HG03095 (cell line): ENCODE results near the gene SLC44A5.
"Not testable (repeated sequence)": the region's sequence is repeated elsewhere in the genome, so short reads cannot be mapped to it uniquely, and the experiment has no call there.

ENCODE experiments used
- ATAC-seq: cut with Tn5 transposase; IDR thresholded peaks from one replicate; pipeline ENCODE4 v1.9.1; 2021; ENCODE audit warnings: moderate library complexity; ENCODE audit not compliant: unreplicated experiment

SLC44A5 gene

GRCh38 chr1:75375476-75376447, 235.2 kb downstream of the SLC44A5 start:
- not testable (repeated sequence) for ATAC-seq

DNA sequence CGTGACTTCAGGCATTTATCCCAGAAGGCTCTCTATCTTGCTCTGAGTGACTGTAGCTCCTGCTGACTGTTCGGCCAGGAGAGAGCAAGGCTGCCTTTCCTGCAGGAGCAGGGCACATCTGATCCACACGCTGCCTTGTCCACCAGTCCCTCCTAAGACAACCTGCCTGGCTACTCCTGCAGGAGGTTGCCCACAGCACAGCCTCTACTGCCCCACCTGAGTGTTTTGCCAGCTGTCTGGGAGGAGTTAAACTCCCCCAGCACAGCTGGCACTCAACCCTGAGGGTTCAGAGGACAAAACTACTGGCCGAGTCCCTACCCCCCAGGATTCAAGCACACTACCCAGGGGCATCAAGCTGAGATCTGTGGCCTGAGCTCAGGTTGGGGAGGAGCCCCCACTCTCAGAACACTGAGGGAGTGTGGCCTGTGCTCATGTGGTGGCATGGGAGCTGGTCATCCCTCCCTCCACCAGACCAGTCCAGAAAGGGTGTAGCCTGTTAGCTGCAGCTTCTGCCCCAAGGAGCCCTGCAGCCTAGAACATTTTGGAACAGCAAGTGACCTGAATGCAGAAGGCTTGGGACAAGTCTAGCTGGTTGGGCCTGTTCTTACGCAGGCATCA, 237.3 kb downstream of the SLC44A5 start:
- no peak for ATAC-seq

DNA sequence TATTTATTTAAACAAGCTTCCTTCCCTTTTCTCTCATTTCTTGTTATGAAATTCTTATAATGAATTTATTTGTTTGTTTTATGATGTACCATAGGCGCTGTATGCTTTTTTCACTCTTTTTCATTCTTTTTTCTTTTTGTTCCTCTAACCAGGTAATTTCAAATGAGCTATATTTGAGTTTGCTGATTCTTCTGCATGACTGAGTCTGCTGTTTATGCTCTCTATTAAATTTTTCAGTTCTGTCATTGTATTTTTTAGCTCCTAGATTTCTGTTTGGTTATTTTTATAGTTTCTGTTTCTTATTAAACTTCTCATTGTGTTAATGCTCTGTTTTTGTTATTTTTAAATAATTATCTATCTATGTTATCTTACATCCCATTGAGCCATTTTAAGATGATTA, 244.3 kb downstream of the SLC44A5 start:
- no peak for ATAC-seq

GRCh38 chr1:75361260-75361659, 249.7 kb downstream of the SLC44A5 start:
- no peak for ATAC-seq

DNA sequence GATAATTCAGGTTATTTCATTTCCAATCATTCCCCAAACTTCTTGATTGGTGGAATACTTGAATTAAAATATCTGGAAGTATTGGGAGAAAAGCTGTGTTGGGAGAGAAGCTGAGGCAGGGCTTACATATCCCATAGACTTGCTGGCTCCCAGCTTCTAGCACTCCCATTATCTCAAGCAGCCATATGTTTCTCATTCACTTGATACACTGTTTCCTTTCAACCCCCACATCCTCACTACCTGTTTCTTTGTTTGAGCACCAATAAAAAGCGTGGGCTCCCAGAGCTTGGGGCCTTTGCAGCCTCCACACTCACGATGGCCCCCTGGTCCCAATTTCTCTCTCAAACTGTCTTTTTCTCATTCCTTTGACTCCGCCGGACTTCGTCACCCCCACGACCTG, 256.6 kb downstream of the SLC44A5 start:
- ATAC-seq, result not testable (repeated sequence)

DNA sequence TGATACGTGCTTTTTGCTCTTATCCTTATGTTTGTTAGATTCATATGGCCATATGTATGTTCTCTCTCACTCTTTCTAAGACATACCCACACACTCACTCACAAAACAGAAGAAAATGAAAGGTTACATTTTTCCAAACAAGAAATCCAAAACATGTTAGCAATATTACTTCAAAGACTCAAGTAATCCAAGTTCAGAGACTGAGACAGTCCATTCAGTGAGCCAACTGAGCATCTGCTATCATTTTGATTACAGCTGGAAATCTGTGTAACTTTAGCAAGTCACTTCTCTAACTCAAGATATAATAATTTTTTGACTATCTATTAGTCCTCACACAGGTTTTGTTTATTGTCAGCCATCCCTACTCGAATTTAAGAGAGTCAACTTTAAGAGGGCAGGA, 257.9 kb downstream of the SLC44A5 start:
- no peak for ATAC-seq

DNA sequence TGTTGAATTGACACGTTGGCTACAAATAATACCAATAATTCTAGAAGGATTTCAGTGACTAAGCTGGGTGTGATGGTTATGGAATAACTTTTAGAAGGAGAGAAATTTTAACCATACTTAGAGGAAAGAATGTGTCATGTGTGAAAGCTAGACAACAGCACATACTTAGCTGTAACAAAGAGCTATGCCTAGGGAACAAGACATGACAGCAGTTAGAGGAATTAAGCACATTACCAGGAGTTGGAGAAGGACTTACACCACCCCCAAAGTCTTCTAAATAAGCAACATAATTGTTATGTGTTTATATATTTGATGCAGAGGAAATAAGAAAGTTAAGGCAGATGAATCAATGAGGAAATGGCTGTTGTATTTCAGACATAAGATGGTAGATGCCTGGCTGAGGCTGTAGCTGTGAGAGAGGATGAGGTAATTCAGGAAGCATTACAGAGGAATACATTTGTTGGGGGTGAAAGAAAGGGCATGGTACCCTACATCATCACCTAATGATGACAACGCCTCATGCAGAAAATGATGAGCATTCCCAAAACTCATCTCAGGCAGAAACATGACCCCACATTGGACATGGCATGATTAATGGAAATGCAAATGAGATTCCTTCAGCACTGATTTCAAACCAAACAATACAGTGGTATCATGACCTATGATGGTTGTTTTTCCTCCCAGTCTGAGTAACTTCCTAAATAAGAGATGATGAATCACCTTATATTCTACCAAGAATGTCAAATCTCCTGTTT, 265.2 kb downstream of the SLC44A5 start:
- ATAC-seq, result no peak

DNA sequence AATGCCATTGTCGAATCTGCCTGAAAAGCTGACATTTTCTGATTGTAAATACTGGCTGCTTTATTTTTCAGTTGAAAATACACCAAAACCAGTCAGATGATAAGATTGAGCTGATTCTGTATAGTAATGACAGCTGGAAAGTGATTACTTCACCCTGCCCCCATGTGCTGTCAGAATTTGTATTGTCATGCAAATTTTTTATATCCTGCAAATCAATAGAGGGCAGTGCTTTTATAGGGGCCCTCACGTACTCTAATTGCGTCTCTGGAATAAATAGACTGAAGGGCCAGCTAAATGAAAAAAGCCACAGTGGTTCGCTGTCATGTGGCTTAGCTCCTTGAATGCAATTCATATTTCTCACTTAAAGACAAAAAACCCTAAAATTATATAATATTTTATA, 268.1 kb downstream of the SLC44A5 start:
- no peak for ATAC-seq

- peak; percentile 47 for ATAC-seq
These were observed 269.4 kb downstream of the SLC44A5 start for GRCh38 chr1:75341537-75341936.

DNA sequence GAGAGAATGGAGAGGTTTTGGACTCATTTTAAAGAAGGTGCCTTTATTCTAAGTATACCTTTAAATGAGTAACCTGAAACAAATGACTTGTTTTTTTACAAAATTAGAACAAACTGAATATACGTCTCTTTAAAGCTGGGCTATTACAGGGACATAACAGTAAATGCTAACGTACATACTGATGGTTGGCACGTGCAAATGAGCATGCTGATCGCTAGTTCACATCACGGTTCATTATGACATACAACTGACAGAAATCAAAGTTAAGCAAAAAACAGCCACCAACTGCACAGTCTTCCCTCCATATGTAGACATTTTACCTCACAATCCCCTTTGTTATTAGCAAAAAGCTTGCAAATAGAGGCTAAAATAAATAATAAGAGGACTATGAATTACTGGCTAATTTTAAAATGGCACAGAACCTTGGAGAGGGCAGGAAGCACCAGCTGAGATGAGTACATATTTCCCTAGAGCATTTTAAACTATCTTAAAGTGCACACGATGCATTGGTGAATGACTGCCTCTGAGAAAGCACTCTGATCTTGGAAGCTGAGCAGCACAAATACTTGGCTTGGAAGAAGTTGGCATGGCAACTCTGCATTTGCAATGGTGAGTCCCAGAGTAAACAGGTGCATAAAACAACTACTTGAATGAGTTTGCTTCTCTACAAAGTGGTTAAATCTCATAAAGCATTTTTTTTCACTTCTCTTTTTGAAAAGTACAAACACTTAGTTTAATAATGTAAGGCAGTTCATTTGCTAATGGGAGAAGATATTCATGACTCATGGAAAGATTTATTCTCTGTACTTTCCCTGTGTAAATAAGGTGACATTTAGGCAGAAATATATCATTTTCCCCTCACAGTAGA, 272.1 kb downstream of the SLC44A5 start:
- peak; percentile 88 for ATAC-seq

- ATAC-seq, result no peak
These were observed 276.0 kb downstream of the SLC44A5 start for GRCh38 chr1:75334876-75335389.

DNA sequence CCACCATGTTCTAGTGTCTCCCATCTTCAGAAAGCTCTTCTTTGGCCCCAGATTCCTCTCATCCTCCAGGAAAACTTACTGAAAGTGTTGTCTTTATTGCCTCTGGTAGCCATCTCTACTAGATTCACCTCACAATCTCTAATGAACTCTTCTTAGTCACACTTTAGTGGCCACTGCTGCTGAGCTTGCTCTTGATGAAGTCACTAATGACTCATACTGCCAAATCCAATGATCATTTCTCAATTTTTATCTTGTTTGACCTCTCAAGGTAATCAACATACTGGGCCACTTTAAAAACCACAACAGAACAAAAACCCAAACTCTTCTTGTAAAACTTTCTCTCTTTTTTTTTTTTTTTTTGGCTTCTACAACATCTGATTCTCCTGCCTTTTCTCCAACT, 280.3 kb downstream of the SLC44A5 start:
- no peak for ATAC-seq

DNA sequence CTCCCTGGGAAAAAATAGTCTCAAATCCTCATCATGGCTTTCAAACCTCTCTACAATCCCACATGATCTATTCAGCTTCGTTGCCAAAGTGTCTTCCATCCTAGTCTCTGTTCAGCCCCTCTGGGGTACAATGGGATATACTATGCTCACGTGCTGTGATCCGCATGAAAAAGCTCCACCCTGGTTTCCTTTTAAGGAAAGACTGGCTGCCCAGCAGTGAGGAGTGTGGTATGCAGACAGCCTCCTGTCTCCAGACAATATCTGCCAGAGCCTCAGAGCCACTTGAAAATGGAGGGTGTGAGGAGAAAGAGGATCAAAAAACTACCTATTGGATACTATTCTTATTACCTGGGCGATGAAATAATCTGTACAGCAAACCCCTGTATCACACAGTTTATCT, 282.2 kb downstream of the SLC44A5 start:
- no peak for ATAC-seq

- no peak for ATAC-seq
These were observed 283.5 kb downstream of the SLC44A5 start for GRCh38 chr1:75327395-75327794.

- ATAC-seq, result no peak
These were observed 292.9 kb downstream of the SLC44A5 start for GRCh38 chr1:75317976-75318375.

GRCh38 chr1:75316230-75316629, 294.7 kb downstream of the SLC44A5 start:
- ATAC-seq, result no peak

- ATAC-seq, result no peak
These were observed 298.3 kb downstream of the SLC44A5 start for GRCh38 chr1:75312620-75313019.

DNA sequence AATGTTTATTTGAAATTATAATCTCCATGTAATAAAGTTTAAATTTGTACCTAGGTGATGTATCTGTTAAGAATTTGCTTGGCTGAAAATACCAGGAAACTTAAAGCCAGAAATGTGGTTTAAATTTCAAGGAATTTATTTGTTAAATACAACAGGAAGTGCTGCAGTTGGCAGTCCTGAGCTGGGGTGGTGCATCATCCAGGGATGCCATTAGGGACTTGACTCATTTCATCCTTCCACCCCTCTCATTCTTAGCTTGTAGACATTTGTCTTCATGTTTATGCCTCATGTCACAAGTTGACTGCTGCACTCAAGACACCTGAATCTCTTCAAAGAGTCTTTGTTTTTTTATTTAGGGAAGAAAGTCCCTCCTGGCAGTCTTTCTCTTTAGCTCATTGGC, 300.8 kb downstream of the SLC44A5 start:
- no peak for ATAC-seq

GRCh38 chr1:75308365-75308764, 302.5 kb downstream of the SLC44A5 start:
- no peak for ATAC-seq

- ATAC-seq, result no peak
These were observed 305.9 kb downstream of the SLC44A5 start for GRCh38 chr1:75305061-75305460.
